Measurements from ENCODE around the gene GNPDA2. TPM values are rescaled to one million over a fixed set of nuclear protein-coding genes. Genes with fewer than 3 reads are reported as not detected.

The GNPDA2 gene
- total RNA-seq, 1 donor from 2014 or later = 9.4 TPM

DNA sequence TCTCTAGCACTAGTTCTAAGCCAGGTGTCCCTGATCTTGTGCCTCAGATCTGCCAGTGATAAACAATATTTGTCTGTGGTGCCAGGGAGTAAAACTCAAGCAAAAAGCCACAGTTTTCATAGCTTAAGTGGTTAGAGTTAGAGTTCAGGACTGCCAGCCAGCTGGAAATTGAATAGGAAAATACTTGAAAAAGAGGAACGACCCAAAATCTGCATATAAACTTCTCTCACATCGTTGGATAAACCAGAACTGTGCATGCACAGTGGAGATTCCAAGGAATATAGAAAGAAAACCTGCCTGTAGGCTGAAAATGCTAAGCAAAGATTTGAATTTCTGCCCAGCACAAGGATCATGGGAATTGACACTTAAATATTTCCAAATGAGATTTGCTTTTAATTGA, 35.0 kb upstream of the GNPDA2 start:
- Histone ChIP-seq H3K36me3 (no peaks in the 10 kb centered on the region), H3K4me3 (no peak overlapping the region), H3K27ac (replicated peaks) (no peak overlapping the region), H3K4me1 (peaks cover 4% of the 10 kb centered on the region), H3K27me3 (ENCODE audit: low read depth) (peaks cover 7% of the 10 kb centered on the region), H3K9me3 (replicated peaks) (no peaks in the 10 kb centered on the region)
- intact Hi-C loops (cut with micrococcal nuclease) = loop anchor here (10.0 kb wide), 1 partner anchor 1513 kb away; no protein-coding TSS in a partner anchor
- DNase-seq = no peak
- TF ChIP-seq, protein P1, sequence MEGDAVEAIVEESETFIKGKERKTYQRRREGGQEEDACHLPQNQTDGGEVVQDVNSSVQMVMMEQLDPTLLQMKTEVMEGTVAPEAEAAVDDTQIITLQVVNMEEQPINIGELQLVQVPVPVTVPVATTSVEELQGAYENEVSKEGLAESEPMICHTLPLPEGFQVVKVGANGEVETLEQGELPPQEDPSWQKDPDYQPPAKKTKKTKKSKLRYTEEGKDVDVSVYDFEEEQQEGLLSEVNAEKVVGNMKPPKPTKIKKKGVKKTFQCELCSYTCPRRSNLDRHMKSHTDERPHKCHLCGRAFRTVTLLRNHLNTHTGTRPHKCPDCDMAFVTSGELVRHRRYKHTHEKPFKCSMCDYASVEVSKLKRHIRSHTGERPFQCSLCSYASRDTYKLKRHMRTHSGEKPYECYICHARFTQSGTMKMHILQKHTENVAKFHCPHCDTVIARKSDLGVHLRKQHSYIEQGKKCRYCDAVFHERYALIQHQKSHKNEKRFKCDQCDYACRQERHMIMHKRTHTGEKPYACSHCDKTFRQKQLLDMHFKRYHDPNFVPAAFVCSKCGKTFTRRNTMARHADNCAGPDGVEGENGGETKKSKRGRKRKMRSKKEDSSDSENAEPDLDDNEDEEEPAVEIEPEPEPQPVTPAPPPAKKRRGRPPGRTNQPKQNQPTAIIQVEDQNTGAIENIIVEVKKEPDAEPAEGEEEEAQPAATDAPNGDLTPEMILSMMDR (IDR thresholded peaks at IDR 0.05; ENCODE audit: borderline replicate concordance) = no peak

DNA sequence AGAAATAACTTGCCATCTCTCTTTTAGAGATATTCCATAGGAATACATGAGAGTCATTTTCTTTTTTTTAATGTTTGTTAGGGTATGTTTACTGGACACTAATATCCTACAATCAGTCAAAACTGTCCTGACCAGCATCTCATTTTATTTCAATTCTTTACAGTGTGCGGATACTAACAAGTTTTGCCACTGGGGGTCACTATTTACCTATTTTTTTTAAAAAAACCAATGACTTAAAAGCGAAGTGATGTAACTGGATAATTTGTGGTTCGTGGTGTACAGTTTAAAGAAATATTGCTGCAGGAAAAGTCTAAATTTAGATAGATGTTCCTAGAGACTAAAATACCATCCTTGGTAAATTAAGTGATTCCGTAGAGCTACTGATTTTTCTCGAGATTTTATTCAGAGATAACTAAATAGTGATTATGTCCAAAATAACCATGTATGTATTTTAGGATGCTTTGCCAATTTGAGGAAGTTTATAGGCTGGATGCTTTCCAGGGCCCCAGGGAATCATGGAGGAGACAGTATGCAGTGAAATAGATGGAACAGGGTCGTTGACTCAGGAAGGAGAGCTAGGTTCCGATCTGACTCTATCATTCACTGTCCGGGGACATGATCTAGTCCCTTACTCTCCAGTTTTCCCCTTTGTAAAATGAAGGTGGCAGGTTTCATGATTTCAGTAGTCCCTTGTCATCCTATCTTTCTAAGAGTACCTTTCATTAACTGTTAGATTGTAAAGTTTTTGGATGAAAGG, 34.0 kb upstream of the GNPDA2 start:
- peaks cover 7% of the 10 kb centered on the region for H3K27me3 ChIP-seq (ENCODE audit: low read depth)
- no peaks in the 10 kb centered on the region for H3K9me3 ChIP-seq (replicated peaks)
- no peak for DNase-seq
- H3K36me3 ChIP-seq = no peaks in the 10 kb centered on the region
- H3K4me3 ChIP-seq = no peak overlapping the region
- TF ChIP-seq, protein P1 (IDR thresholded peaks at IDR 0.05; ENCODE audit: borderline replicate concordance) = peak; percentile 69
- no peak overlapping the region for H3K27ac ChIP-seq (replicated peaks)
- H3K4me1 ChIP-seq = peaks cover 4% of the 10 kb centered on the region
- intact Hi-C loops (cut with micrococcal nuclease) = loop anchor here (10.0 kb wide), 1 partner anchor 1514 kb away; no protein-coding TSS in a partner anchor

DNA sequence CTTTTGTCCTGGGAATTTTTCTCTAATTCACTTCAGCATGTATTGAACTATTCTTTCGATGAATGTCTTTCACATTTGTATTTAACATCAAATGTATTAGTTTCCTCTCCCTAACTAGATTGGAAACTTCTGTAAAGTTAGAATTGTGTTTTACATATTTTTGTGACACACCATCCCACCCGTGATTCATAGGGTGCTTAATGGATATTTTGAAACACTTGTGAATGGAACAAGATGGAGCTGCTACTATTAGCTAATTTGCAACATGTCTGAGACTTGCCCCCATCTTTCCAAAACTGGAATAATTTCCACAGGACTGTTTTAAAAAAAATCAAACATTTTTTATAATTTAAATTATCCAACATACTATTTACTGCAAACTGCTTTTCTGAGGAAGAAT, 30.2 kb upstream of the GNPDA2 start:
- Histone ChIP-seq H3K4me3 (no peak overlapping the region), H3K9me3 (replicated peaks) (no peaks in the 10 kb centered on the region), H3K27ac (replicated peaks) (no peak overlapping the region), H3K36me3 (no peaks in the 10 kb centered on the region), H3K4me1 (peaks cover 4% of the 10 kb centered on the region), H3K27me3 (ENCODE audit: low read depth) (peaks cover 7% of the 10 kb centered on the region)
- intact Hi-C loops (cut with micrococcal nuclease) = no loop called here
- TF ChIP-seq, protein P1 (IDR thresholded peaks at IDR 0.05; ENCODE audit: borderline replicate concordance) = no peak
- no peak for DNase-seq

DNA sequence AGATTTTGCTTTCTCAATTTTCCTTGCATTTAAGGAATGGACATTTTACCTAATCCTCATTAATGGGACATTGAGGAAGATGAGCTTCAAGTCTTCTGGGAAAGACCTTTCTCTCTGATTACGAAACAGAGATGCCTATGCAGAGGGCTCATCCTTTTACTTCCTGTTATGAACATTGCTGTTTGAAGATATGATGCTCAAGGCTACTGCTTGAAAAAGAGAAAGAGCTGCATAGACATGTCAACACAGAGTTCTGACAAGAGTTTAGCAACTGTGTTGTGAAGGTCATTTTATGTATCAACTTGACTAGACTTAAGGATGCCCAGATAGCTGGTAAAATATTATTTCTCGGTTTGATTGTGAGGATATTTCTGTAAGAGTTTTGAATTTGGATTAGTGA, 13.8 kb upstream of the GNPDA2 start:
- intact Hi-C loops (cut with micrococcal nuclease) = no loop called here
- Histone ChIP-seq H3K27ac (replicated peaks) (no peak overlapping the region), H3K27me3 (ENCODE audit: low read depth) (no peaks in the 10 kb centered on the region), H3K36me3 (no peaks in the 10 kb centered on the region), H3K9me3 (replicated peaks) (peaks cover 7% of the 10 kb centered on the region), H3K4me3 (no peak overlapping the region), H3K4me1 (no peaks in the 10 kb centered on the region)
- DNase-seq = no peak
- TF ChIP-seq, protein P1 (IDR thresholded peaks at IDR 0.05; ENCODE audit: borderline replicate concordance) = no peak

DNA sequence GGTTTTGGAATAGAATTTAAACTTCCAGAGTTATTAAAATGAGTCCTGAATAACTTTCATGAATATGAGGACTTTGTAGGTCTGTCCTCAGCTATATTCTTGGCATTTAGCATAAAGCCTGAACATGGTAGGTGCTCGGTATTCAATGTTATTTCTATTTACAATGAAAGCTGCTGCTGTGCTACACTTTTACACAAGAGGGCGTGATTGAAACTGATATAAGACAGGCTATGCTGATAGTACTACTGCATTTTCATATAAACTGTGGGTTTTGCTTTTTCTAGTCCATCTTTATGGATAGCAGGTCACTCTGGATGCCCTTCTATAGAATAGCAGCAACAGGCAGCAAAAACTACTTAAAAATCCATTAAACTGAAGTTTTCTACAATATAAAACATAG, 12.3 kb upstream of the GNPDA2 start:
- Histone ChIP-seq H3K36me3 (no peaks in the 10 kb centered on the region), H3K27ac (replicated peaks) (no peak overlapping the region), H3K27me3 (ENCODE audit: low read depth) (no peaks in the 10 kb centered on the region), H3K9me3 (replicated peaks) (no peaks in the 10 kb centered on the region), H3K4me3 (no peak overlapping the region), H3K4me1 (no peaks in the 10 kb centered on the region)
- DNase-seq = no peak
- intact Hi-C loops (cut with micrococcal nuclease) = no loop called here
- TF ChIP-seq, protein P1 (IDR thresholded peaks at IDR 0.05; ENCODE audit: borderline replicate concordance) = peak; percentile 36
